GM23248 (cell line): ENCODE measurements around the gene RPL6.

ENCODE experiments used
- EZH2 ChIP-seq: fragments of 200-600 bp; sonication (generic); IDR thresholded peaks from 2 replicates; pipeline ENCODE4 v1.6.1; 2018; ENCODE audit warnings: antibody characterized with exemption, mild to moderate bottlenecking; ENCODE audit not compliant: insufficient read depth, poor library complexity, severe bottlenecking
- EZH2phosphoT487 ChIP-seq: fragments of 200-600 bp; sonication (generic); IDR thresholded peaks from 2 replicates; pipeline ENCODE4 v1.6.1; 2018; ENCODE audit warnings: antibody characterized with exemption, moderate library complexity, mild to moderate bottlenecking, low read depth; ENCODE audit not compliant: insufficient read depth

DNA sequence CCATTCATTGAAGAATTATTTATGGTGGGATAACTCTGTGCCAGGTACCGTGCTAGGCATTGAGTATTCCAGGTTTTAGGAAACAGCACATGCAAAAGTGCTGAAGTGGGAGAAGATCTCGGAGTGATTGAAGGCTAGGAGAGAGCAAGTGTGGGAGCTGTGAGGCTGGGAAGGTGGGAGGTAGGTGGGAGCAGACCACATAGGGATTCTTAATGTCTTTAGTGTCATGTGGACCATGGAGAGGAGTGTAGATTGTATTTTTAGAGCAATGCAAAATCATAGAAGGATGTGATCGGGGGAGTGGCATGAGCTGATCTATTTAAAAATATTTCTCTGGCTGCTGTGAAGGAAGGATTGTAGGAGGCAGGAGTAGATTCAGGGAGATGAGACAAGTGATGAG, 14.7 kb upstream of the RPL6 start:
- TF ChIP-seq EZH2 (no peak), EZH2phosphoT487 (no peak)
